GM12874 (cell line): ENCODE measurements around the gene PPP1R1C.

ENCODE experiments used
- CTCF ChIP-seq: IDR thresholded peaks from 2 replicates; pipeline ENCODE4 v1.5.1; 2011; ENCODE audit warnings: low read depth, mild to moderate bottlenecking, control low read depth, low read length, moderate library complexity; ENCODE audit not compliant: insufficient read depth

The PPP1R1C gene

GRCh38 chr2:182165202-182165601, 179.5 kb downstream of the PPP1R1C start:
- no peak for TF ChIP-seq CTCF

GRCh38 chr2:182166406-182166805, 180.8 kb downstream of the PPP1R1C start:
- no peak for TF ChIP-seq CTCF

DNA sequence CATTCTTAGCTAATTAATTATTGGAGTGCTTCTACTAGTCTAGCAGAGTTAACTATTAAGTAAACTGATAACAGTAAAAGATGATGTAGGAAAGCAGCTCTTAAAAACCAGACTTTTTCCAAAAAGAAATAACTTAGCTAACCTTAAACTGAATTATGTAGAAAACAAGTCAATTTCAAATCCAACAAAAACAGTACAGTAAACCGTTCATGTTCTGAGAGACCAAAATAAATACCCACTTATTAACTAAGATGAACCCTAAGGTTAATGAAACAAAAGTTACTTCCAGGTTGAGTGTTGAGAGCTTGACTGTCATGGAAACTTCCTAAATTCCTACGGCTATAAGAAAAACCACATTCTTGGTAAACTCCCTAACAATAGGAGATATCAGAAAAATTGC, 181.2 kb downstream of the PPP1R1C start:
- TF ChIP-seq CTCF, result no peak
